ENCODE data around the gene HKDC1. TPM values are rescaled to one million over a fixed set of nuclear protein-coding genes. Genes with fewer than 3 reads are reported as not detected.
"Not testable (repeated sequence)": the region's sequence is repeated elsewhere in the genome, so short reads cannot be mapped to it uniquely, and the experiment has no call there.

HKDC1 gene
- polyA plus RNA-seq, 1 donor = 91.5 TPM

DNA sequence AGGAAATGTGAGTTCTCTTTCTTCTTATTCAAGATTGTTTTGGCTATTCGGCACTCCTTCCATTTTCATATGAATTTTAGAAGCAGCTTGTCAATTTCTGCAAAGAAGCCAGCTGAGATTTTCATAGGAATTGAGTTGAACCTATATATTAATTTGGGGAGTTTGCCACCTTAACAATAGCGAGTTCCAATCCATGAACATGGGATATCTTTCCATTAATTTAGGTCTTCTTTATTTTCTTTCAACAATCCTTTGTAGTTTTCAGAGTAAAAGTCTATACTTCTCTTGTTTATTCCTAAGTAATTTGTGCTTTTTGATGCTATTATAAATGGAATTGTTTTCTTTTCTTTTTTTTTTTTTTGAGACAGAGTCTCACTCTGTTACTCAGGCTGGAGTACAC is 31.3 kb downstream of the HKDC1 start:
- WGBS (ENCODE audit: insufficient coverage, low lambda C conversion rate) = 100% methylated on average over 1 of the region's 2 CpGs
- H3K27ac ChIP-seq (ENCODE audit: low read length) = not testable (repeated sequence)

DNA sequence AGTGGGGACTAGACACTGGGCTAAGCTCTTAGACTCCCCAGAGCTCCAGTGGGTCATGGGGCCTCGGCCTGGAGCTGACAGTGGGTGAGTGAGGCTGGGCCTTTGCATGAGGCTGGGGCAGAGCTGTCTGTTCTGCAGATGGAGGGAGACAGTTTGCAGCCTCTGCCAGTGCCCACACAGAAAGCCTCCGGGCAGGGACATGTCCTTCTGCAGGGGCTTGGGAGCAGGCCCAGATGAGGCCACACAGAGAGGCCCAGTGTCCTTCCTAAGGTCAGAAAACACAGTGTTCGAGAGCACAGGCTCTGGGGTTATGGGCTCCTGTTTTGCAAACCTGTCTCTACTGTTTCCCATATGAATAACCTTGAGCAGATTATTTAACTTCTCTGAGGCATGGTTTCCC is 33.0 kb downstream of the HKDC1 start:
- DNase-seq = no peak
- H3K36me3 ChIP-seq (ENCODE audit: control insufficient read depth, insufficient read depth, low read length) = peaks cover 67% of the 10 kb centered on the region
- H3K4me3 ChIP-seq (ENCODE audit: low read length) = no peak overlapping the region
- no peak overlapping the region for H3K27ac ChIP-seq (ENCODE audit: low read length)
- H3K27me3 ChIP-seq (ENCODE audit: control insufficient read depth, insufficient read depth, low read length) = no peaks in the 10 kb centered on the region
- peaks cover 3% of the 10 kb centered on the region for H3K9me3 ChIP-seq (ENCODE audit: control insufficient read depth, low read depth, low read length)
- no CpG with 5 or more reads among the region's 3 CpGs for WGBS (ENCODE audit: insufficient coverage, low lambda C conversion rate)
- no peaks in the 10 kb centered on the region for H3K4me1 ChIP-seq (ENCODE audit: control insufficient read depth, insufficient read depth, low read length)

More for the DNA sequence above, 31.3 kb downstream of the HKDC1 start:
- peaks cover 68% of the 10 kb centered on the region for H3K36me3 ChIP-seq (ENCODE audit: control insufficient read depth, insufficient read depth, low read length)
- not testable (repeated sequence) for H3K4me1 ChIP-seq (ENCODE audit: control insufficient read depth, insufficient read depth, low read length); H3K27me3 ChIP-seq (ENCODE audit: control insufficient read depth, insufficient read depth, low read length); DNase-seq; H3K4me3 ChIP-seq (ENCODE audit: low read length); H3K9me3 ChIP-seq (ENCODE audit: control insufficient read depth, low read depth, low read length)

DNA sequence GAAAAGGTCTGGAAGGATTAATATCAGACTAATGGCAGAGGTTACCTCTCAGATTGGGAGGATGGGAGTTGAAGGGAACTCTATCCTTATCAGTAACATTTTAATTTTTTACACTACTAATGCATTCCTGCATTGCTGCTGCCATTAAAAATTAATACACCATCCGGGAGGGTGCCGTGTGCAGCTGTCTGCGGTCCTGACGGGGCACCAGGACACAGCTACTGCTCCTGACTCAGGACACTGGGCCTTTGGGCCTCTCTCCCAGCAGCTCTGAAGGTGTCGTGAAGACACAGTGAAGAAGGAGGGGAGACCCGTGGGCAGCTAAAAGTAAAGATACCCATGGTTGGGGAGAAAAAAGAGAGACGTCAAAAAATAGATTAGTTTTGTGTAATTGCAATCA is 34.7 kb downstream of the HKDC1 start:
- Histone ChIP-seq H3K27me3 (ENCODE audit: control insufficient read depth, insufficient read depth, low read length) (no peaks in the 10 kb centered on the region), H3K27ac (ENCODE audit: low read length) (no peak overlapping the region), H3K36me3 (ENCODE audit: control insufficient read depth, insufficient read depth, low read length) (peaks cover 60% of the 10 kb centered on the region), H3K4me1 (ENCODE audit: control insufficient read depth, insufficient read depth, low read length) (no peaks in the 10 kb centered on the region), H3K9me3 (ENCODE audit: control insufficient read depth, low read depth, low read length) (no peaks in the 10 kb centered on the region), H3K4me3 (ENCODE audit: low read length) (no peak overlapping the region)
- no peak for DNase-seq
- WGBS (ENCODE audit: insufficient coverage, low lambda C conversion rate) = 76% methylated on average over 5 of the region's 7 CpGs

DNA sequence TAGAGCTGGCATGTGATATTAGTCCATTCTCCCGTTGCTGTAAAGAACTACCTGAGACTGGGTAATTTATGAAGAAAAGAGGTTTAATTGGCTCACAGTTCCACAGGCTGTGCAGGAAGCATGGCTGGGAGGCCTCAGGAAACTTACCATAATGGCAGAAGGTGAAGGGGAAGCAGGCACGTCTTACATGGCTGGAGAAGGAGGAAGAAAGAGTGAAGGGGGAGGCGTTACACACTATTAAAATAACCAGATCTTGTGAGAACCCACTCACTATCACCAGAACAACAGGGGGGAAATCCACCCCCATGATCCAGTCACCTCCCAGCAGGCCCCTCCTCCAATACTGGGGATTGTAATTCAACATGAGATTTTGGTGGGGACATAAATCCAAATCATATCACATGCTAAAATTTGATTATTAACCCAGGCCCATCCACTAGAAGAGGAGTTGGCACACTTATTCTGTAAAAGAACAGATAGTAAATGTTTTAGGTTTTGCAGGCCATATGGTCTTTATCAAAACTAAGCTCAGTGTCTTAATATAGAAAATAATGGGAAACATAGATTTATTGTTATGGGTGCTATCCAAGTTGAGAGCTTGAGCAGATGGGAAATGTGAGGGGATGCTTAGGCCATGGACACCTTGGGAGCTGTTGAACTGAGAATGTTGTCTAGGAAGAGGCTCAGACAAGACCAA is 39.6 kb downstream of the HKDC1 start:
- 100% methylated on average over 1 of the region's 3 CpGs for WGBS (ENCODE audit: insufficient coverage, low lambda C conversion rate)

DNA sequence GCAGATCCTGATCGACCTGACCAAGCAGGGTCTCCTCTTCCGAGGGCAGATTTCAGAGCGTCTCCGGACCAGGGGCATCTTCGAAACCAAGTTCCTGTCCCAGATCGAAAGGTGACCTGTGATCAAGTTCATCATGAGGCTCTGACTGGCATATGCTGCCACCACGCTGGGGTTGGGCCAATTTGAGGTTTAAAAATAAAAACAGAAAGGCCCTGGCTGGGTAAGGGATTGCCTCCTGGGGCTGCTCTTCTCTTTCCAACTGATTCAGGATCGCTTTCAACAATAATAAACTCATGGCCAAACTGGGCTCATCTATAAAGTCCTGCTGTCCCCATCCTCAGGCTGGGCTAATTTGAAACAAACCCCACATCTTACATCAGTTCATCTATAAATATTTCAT is 41.1 kb downstream of the HKDC1 start:
- no peak for DNase-seq
- H3K4me3 ChIP-seq (ENCODE audit: low read length) = no peak overlapping the region
- no peaks in the 10 kb centered on the region for H3K27me3 ChIP-seq (ENCODE audit: control insufficient read depth, insufficient read depth, low read length)
- H3K27ac ChIP-seq (ENCODE audit: low read length) = no peak overlapping the region
- no peaks in the 10 kb centered on the region for H3K4me1 ChIP-seq (ENCODE audit: control insufficient read depth, insufficient read depth, low read length)
- peaks cover 38% of the 10 kb centered on the region for H3K36me3 ChIP-seq (ENCODE audit: control insufficient read depth, insufficient read depth, low read length)
- H3K9me3 ChIP-seq (ENCODE audit: control insufficient read depth, low read depth, low read length) = no peaks in the 10 kb centered on the region
- no CpG with 5 or more reads among the region's 8 CpGs for WGBS (ENCODE audit: insufficient coverage, low lambda C conversion rate)

More for the DNA sequence above, 39.6 kb downstream of the HKDC1 start:
- Histone ChIP-seq H3K4me3 (ENCODE audit: low read length) (no peak overlapping the region), H3K27ac (ENCODE audit: low read length) (no peak overlapping the region), H3K9me3 (ENCODE audit: control insufficient read depth, low read depth, low read length) (no peaks in the 10 kb centered on the region), H3K36me3 (ENCODE audit: control insufficient read depth, insufficient read depth, low read length) (peaks cover 42% of the 10 kb centered on the region), H3K27me3 (ENCODE audit: control insufficient read depth, insufficient read depth, low read length) (no peaks in the 10 kb centered on the region), H3K4me1 (ENCODE audit: control insufficient read depth, insufficient read depth, low read length) (no peaks in the 10 kb centered on the region)
- DNase-seq = no peak

DNA sequence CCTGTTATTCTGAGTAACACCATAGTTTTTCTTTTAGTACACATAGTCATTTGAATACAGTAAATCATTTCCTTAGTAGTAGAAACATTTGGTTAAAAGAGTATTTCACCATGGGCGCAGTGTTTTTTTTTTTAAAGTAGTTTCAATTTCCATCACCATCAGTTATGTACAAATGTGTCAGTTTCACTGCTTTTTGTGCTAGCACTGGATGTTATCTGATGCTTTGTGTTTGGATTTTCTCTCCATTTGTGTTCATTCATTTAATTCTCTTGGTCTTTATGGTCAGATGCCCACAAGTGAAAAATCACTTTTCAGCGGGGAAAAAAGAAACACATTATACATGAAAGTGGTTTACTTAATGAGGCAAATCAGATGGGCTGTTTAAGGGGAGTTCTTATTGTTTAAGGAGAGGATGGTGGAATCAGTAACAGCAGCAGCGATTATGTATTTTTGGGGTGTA is 42.2 kb downstream of the HKDC1 start:
- H3K4me3 ChIP-seq (ENCODE audit: low read length) = no peak overlapping the region
- no peaks in the 10 kb centered on the region for H3K9me3 ChIP-seq (ENCODE audit: control insufficient read depth, low read depth, low read length)
- H3K4me1 ChIP-seq (ENCODE audit: control insufficient read depth, insufficient read depth, low read length) = no peaks in the 10 kb centered on the region
- H3K36me3 ChIP-seq (ENCODE audit: control insufficient read depth, insufficient read depth, low read length) = peaks cover 39% of the 10 kb centered on the region
- H3K27ac ChIP-seq (ENCODE audit: low read length) = no peak overlapping the region
- H3K27me3 ChIP-seq (ENCODE audit: control insufficient read depth, insufficient read depth, low read length) = no peaks in the 10 kb centered on the region
- DNase-seq = no peak
- 80% methylated on average over 1 of the region's 3 CpGs for WGBS (ENCODE audit: insufficient coverage, low lambda C conversion rate)

DNA sequence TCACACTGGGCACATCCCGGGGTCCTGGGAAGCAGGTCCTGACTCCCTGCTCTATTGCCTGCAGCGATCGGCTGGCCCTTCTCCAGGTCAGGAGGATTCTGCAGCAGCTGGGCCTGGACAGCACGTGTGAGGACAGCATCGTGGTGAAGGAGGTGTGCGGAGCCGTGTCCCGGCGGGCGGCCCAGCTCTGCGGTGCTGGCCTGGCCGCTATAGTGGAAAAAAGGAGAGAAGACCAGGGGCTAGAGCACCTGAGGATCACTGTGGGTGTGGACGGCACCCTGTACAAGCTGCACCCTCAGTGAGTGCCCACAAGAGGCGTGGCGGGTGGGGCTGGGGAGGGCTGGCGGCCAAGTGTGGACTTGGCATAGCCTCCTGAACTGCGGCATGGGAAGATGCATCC is 45.4 kb downstream of the HKDC1 start:
- Histone ChIP-seq H3K27ac (ENCODE audit: low read length) (no peak overlapping the region), H3K4me3 (ENCODE audit: low read length) (no peak overlapping the region), H3K9me3 (ENCODE audit: control insufficient read depth, low read depth, low read length) (no peaks in the 10 kb centered on the region), H3K4me1 (ENCODE audit: control insufficient read depth, insufficient read depth, low read length) (no peaks in the 10 kb centered on the region), H3K36me3 (ENCODE audit: control insufficient read depth, insufficient read depth, low read length) (peaks cover 22% of the 10 kb centered on the region), H3K27me3 (ENCODE audit: control insufficient read depth, insufficient read depth, low read length) (no peaks in the 10 kb centered on the region)
- WGBS (ENCODE audit: insufficient coverage, low lambda C conversion rate) = no CpG with 5 or more reads among the region's 17 CpGs
- DNase-seq = no peak

DNA sequence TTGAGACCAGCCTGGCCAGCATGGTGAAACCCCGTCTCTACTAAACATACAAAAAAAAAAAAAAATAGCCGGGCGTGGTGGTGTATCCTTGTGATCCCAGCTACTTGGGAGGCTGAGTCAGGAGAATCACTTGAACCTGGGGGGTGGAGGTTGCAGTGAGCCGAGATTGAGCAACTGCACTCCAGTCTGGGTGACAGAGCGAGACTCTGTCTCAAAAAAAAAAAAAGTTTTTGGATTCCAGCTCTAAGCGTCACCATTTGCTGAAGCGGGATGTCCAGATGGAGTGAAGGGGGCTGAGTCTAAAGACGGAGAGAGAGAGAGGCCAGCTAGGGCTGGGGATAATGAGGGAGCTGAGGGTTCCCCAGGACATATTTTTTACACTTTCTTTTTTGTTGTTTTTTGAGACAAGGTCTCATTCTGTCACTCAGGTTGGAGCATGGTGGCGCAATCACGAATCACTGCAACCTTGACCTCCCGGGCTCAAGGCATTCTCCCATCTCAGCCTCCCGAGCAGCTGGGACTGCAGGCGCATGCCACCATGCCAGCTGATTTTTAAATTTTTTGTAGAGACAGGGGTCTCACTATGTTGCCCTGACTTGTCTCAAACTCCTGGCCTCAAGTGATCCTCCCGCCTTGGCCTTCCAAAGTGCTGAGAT is 48.8 kb downstream of the HKDC1 start:
- H3K4me3 ChIP-seq (ENCODE audit: low read length) = no peak overlapping the region
- no peaks in the 10 kb centered on the region for H3K4me1 ChIP-seq (ENCODE audit: control insufficient read depth, insufficient read depth, low read length)
- no peak for DNase-seq
- H3K9me3 ChIP-seq (ENCODE audit: control insufficient read depth, low read depth, low read length) = no peaks in the 10 kb centered on the region
- H3K27me3 ChIP-seq (ENCODE audit: control insufficient read depth, insufficient read depth, low read length) = no peaks in the 10 kb centered on the region
- no peak overlapping the region for H3K27ac ChIP-seq (ENCODE audit: low read length)
- WGBS (ENCODE audit: insufficient coverage, low lambda C conversion rate) = 95% methylated on average over 4 of the region's 14 CpGs
- peaks cover 15% of the 10 kb centered on the region for H3K36me3 ChIP-seq (ENCODE audit: control insufficient read depth, insufficient read depth, low read length)

DNA sequence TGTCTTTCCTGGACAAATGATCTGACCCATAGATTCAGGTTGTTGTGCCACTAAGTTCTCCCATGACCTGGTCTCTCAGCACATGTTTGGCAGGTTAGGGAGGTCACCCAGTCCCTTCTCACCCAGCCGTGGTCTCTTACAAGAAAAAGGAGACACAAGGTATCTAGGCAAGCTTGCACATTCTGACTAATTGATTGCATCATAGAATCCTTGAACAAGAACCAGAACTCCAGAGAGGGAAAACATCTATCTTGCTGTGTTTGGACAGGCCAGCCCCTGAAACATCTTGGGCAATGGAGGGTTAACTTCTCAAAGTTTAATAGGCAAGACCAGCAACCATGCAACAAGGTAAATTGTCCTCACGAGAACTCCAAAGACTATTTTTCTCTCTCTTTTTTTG is 49.6 kb downstream of the HKDC1 start:
- Histone ChIP-seq H3K4me1 (ENCODE audit: control insufficient read depth, insufficient read depth, low read length) (no peaks in the 10 kb centered on the region), H3K9me3 (ENCODE audit: control insufficient read depth, low read depth, low read length) (no peaks in the 10 kb centered on the region), H3K27me3 (ENCODE audit: control insufficient read depth, insufficient read depth, low read length) (no peaks in the 10 kb centered on the region), H3K36me3 (ENCODE audit: control insufficient read depth, insufficient read depth, low read length) (peaks cover 15% of the 10 kb centered on the region), H3K4me3 (ENCODE audit: low read length) (no peak overlapping the region), H3K27ac (ENCODE audit: low read length) (no peak overlapping the region)
- WGBS (ENCODE audit: insufficient coverage, low lambda C conversion rate) = no CpG with 5 or more reads among the region's 2 CpGs
- no peak for DNase-seq

DNA sequence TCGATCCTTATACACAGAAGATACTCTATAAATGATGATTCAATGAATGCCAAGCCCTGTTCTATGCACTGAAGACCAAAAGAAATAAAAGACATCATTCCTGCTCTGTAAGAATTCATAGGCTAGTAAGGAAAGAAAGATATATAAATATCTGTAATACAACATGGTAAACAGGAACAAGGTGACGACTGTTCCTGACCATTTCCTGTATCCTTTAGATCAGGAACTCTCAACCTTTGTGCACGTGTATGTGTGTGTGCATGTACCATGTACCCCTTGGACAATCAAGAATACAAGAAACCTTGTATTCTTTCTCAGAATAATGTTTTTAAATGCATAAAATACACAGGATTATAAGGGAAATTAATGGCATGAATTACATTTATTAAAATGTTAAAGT is 50.9 kb downstream of the HKDC1 start:
- WGBS (ENCODE audit: insufficient coverage, low lambda C conversion rate) = 80% methylated on average over 1 of the region's 3 CpGs
- peaks cover 11% of the 10 kb centered on the region for H3K36me3 ChIP-seq (ENCODE audit: control insufficient read depth, insufficient read depth, low read length)
- DNase-seq = no peak

DNA sequence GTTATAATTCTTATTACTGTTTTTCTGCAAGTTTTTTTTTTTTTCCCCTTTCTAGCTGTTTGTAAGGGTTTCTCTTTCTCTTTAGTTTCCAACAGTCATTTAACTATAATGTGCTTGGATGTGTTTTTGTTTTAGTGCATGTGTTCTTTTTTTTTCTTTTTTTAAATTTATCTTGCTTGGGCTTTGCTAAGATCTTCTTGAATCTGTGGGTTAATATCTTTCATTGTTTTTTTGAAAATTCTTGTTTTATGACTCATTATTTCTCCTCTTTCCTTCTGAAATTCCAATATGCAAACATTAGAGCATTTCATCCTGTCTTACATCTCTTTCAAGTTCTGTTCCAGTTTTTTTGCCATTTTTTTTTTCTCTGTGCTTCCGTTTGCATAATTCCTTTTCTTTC is 52.5 kb downstream of the HKDC1 start:
- Histone ChIP-seq H3K9me3 (ENCODE audit: control insufficient read depth, low read depth, low read length) (no peaks in the 10 kb centered on the region), H3K4me3 (ENCODE audit: low read length) (no peak overlapping the region), H3K36me3 (ENCODE audit: control insufficient read depth, insufficient read depth, low read length) (peaks cover 1% of the 10 kb centered on the region), H3K4me1 (ENCODE audit: control insufficient read depth, insufficient read depth, low read length) (no peaks in the 10 kb centered on the region), H3K27me3 (ENCODE audit: control insufficient read depth, insufficient read depth, low read length) (no peaks in the 10 kb centered on the region), H3K27ac (ENCODE audit: low read length) (no peak overlapping the region)
- no peak for DNase-seq
- 100% methylated on average over 1 of the region's 1 CpG for WGBS (ENCODE audit: insufficient coverage, low lambda C conversion rate)

More for the DNA sequence above, 50.9 kb downstream of the HKDC1 start:
- H3K4me3 ChIP-seq (ENCODE audit: low read length) = no peak overlapping the region
- H3K27ac ChIP-seq (ENCODE audit: low read length) = no peak overlapping the region
- no peaks in the 10 kb centered on the region for H3K27me3 ChIP-seq (ENCODE audit: control insufficient read depth, insufficient read depth, low read length)
- H3K4me1 ChIP-seq (ENCODE audit: control insufficient read depth, insufficient read depth, low read length) = no peaks in the 10 kb centered on the region
- H3K9me3 ChIP-seq (ENCODE audit: control insufficient read depth, low read depth, low read length) = no peaks in the 10 kb centered on the region
